HepG2 (cell line): ENCODE results near the gene QRFP. TPM values are rescaled to one million over a fixed set of nuclear protein-coding genes. Genes with fewer than 3 reads are reported as not detected.

Source experiments
- ATAC-seq: fragments of 200-7000 bp; cut with Tn5 transposase; 3 replicates; pipeline ENCODE4 v1.9.1; 2020; ENCODE audit warnings: mild to moderate bottlenecking, moderate library complexity
- BruUV-seq: library from RNA; stranded (reverse); fragments of 400-500 nt; replicated peaks from 2 replicates; lab custom pipeline; 2021; lab: Mats Ljungman, UMichigan
- CTCF ChIA-PET: fragments of 300-600 bp; formaldehyde crosslinking; extraction: SDS; loops from one replicate; lab custom pipeline; 2021; ENCODE audit warnings: low total read pairs, inconsistent platforms, low intra/inter-chr PET ratio; lab: Yijun Ruan, JAX
- POLR2A ChIA-PET: fragments of 350-600 bp; sonication (Branson Sonifier 250); formaldehyde crosslinking; loops from one replicate; lab custom pipeline; 2020; ENCODE audit warnings: antibody characterized with exemption, inconsistent platforms; lab: Yijun Ruan, JAX
- DNase-seq: peaks from one replicate; pipeline ENCODE4 v3.0.0-alpha.2; 2015; ENCODE audit warnings: low spot score
- FAIRE-seq: peaks from 3 replicates; lab custom pipeline; 2011; peaks lifted over from hg19 to GRCh38; lab: Jason Lieb, UNC
- H2AFZ ChIP-seq: one replicate; pipeline ENCODE4 v1.6.1; 2011; ENCODE audit warnings: low read length, inconsistent platforms
- H3K27ac ChIP-seq: fragments of 300-600 bp; 3 replicates; pipeline ENCODE4 v1.8.0; 2011; ENCODE audit warnings: mixed run types, mild to moderate bottlenecking, mixed read lengths, low read length, inconsistent platforms; ENCODE audit not compliant: insufficient read depth; ENCODE audit errors: extremely low read length
- H3K27me3 ChIP-seq, 2 experiments: fragments of 200-600 bp in 1 of 2; 2 replicates in 1 of 2; 3 replicates in 1 of 2; pipeline versions ENCODE4 v1.6.0 to v1.8.0; 2011; ENCODE audit warnings: low read length in 2 of 2, mild to moderate bottlenecking in 2 of 2, moderate library complexity in 2 of 2, inconsistent platforms in 1 of 2; ENCODE audit not compliant: insufficient read depth in 2 of 2, control insufficient read depth in 1 of 2
- H3K36me3 ChIP-seq, 2 experiments: fragments of 200-600 bp in 1 of 2; replicated peaks in 1 of 2; 2 replicates in 1 of 2; 3 replicates in 1 of 2; pipeline versions ENCODE4 v1.5.1 to v1.8.0; 2011; ENCODE audit warnings: low read length in 2 of 2, inconsistent platforms in 1 of 2; ENCODE audit not compliant: insufficient read depth in 2 of 2, control insufficient read depth in 1 of 2
- H3K4me1 ChIP-seq: 2 replicates; pipeline ENCODE4 v1.5.1; 2012; ENCODE audit warnings: low read length, inconsistent platforms; ENCODE audit not compliant: insufficient read depth
- H3K4me2 ChIP-seq: 2 replicates; pipeline ENCODE4 v1.6.0; 2011; ENCODE audit warnings: low read depth, low read length, inconsistent platforms
- H3K4me3 ChIP-seq, 3 experiments: fragments of 200-600 bp in 1 of 3; sonication (generic), shearing (Covaris generic) in 1 of 3; replicated peaks in 1 of 3; 2 replicates each; pipeline ENCODE4 v1.5.1; 2011 to 2016; ENCODE audit warnings: low read length in 3 of 3, inconsistent platforms in 2 of 3, low read depth in 2 of 3, mild to moderate bottlenecking in 2 of 3, control low read depth in 1 of 3, mixed read lengths in 1 of 3; ENCODE audit not compliant: insufficient read depth in 1 of 3
- H3K79me2 ChIP-seq: one replicate; pipeline ENCODE4 v1.6.1; 2011; ENCODE audit warnings: low read length, inconsistent platforms; ENCODE audit not compliant: insufficient read depth
- H3K9ac ChIP-seq: 2 replicates; pipeline ENCODE4 v1.6.0; 2011; ENCODE audit warnings: mild to moderate bottlenecking, low read depth, low read length, inconsistent platforms; ENCODE audit not compliant: insufficient read depth
- H3K9me3 ChIP-seq: 2 replicates; pipeline ENCODE4 v1.5.1; 2012; ENCODE audit warnings: mild to moderate bottlenecking, low read length
- H4K20me1 ChIP-seq: 2 replicates; pipeline ENCODE4 v1.6.0; 2011; ENCODE audit warnings: inconsistent platforms, mild to moderate bottlenecking, low read length, moderate library complexity; ENCODE audit not compliant: insufficient read depth
- CEBPZ ChIP-seq: IDR thresholded peaks from 2 replicates; pipeline ENCODE4 v1.6.1; 2012; ENCODE audit warnings: low read length, improper control_type of control experiment
- GABPB1 ChIP-seq: IDR thresholded peaks from 2 replicates; pipeline ENCODE4 v1.6.1; 2016; ENCODE audit warnings: mild to moderate bottlenecking, missing genetic modification reagents, moderate library complexity, missing compliant biosample characterization
- MTA1 ChIP-seq: sonication (generic); formaldehyde crosslinking; IDR thresholded peaks from 2 replicates; pipeline ENCODE4 v1.4.0; 2020; ENCODE audit warnings: missing genetic modification reagents, mild to moderate bottlenecking, borderline replicate concordance
- NFYC ChIP-seq: IDR thresholded peaks from 2 replicates; pipeline ENCODE4 v1.6.1; 2016; ENCODE audit warnings: missing genetic modification reagents, missing compliant biosample characterization
- NKX3-1 ChIP-seq: sonication (generic); formaldehyde crosslinking; IDR thresholded peaks from 2 replicates; pipeline ENCODE4 v1.5.0; 2020; ENCODE audit warnings: missing genetic modification reagents
- STAG1 ChIP-seq: sonication (generic); formaldehyde crosslinking; IDR thresholded peaks from 2 replicates; pipeline ENCODE4 v1.4.0; 2020; ENCODE audit warnings: missing genetic modification reagents
- ZNF263 ChIP-seq: sonication (generic); formaldehyde crosslinking; IDR thresholded peaks from 2 replicates; pipeline ENCODE4 v1.4.0; 2020; ENCODE audit warnings: missing genetic modification reagents
- ZNF414 ChIP-seq: sonication (generic); formaldehyde crosslinking; IDR thresholded peaks from 2 replicates; pipeline ENCODE4 v1.5.0; 2020; ENCODE audit warnings: missing genetic modification reagents
- ZNF547 ChIP-seq: sonication (generic); formaldehyde crosslinking; IDR thresholded peaks from 2 replicates; pipeline ENCODE4 v1.5.1; 2020; ENCODE audit warnings: mild to moderate bottlenecking, missing genetic modification reagents
- ZNF687 ChIP-seq: sonication (generic); formaldehyde crosslinking; IDR thresholded peaks from 2 replicates; pipeline ENCODE4 v1.5.1; 2020; ENCODE audit warnings: mild to moderate bottlenecking, missing genetic modification reagents, moderate library complexity
- WGBS: methylation state at CpG from one replicate; pipeline ENCODE4 v1.1.6; 2017; ENCODE audit warnings: low lambda C conversion rate; 5-methylcytosine and 5-hydroxymethylcytosine counted together
- in situ Hi-C: cut with HindIII; loops from 2 replicates; pipeline ENCODE4 v1.10.0; 2017; ENCODE audit warnings: low pct_unique_long_range_greater_than_20kb; ENCODE audit not compliant: extremely low pct_ligation_motif_present
- intact Hi-C: fragments of 100-400 bp; cut with micrococcal nuclease; formaldehyde crosslinking; loops from one replicate; pipeline ENCODE4 v1.10.0; 2022; ENCODE audit not compliant: unreplicated experiment
- polyA plus RNA-seq, 8 experiments: library from polyadenylated mRNA; depleted of rRNA in 3 of 8; stranded (reverse) in 7 of 8; unstranded in 1 of 8; fragments of >200 nt; fragmentation: Illumina TruSeq in 4 of 8; extraction: Trizol in 4 of 8; gene quantifications; 2 replicates each; pipeline versions ENCODE4 v1.2.1 to v1.2.3, GENCODE V29; 2011 to 2016; ENCODE audit warnings: low read depth in 4 of 8, missing spikeins in 1 of 8, mixed read lengths in 1 of 8; ENCODE audit not compliant: insufficient read depth in 1 of 8
- total RNA-seq, 5 experiments: library from RNA; depleted of rRNA; stranded (reverse); fragments of >200 nt; fragmentation: Illumina TruSeq; extraction: Trizol; gene quantifications; 2 replicates each; pipeline ENCODE4 v1.2.3, GENCODE V29; 2016; ENCODE audit warnings: low read depth in 1 of 5
- TF ChIP-seq, protein P1 (sequence below): sonication (generic); formaldehyde crosslinking; IDR thresholded peaks from 2 replicates; pipeline ENCODE4 v1.4.0; 2020; ENCODE audit warnings: missing genetic modification reagents

The QRFP gene
- total and polyA plus RNA-seq, 2 of the 13 experiments (the other 11 are each of a cell fraction or from before 2014, with no cell fraction given): not detected

DNA sequence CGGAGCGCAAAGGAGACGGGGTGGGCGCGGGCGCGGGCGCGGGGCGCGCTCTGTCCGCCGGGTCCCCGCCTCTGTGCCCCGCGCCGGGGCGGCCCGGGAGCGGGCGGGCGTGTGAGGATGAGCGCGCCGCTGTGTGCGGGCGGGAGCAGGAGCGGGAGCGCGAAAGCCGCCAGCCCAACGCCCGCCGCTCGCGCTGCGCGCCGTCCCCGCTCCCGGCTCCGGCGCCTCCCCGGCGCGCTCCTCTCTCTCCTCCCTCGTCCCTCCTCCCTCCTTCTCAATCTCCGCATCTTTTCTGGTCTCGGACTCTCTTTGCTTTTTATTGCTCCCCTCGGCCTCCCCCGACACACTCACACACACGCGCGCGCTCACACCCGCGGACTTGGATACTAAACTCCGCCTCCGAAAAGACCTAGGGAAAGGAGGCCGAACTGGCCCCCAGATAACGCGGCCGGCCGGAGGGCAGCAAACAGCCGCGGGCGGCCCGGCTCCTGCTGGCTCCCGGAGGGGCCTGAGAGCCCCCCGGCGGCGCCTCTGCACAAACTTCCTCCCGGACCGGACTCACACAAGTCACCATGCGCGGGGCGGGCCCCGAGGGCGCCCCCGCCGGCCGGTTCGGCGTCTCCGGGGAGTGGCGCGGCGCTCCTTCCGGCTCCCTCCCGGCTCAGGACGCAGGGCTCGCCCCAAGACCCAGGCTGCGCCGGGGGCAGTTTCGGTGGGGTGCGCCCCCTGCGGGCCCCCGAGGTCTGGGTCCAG lies 42.2 kb upstream of the QRFP start, which contains the start of gene FIBCD1:
Gene FIBCD1 (minus strand): TSS at position 596 of the 753 bp plus-strand sequence. CDS start 640 bp downstream, outside the sequence.
- Histone ChIP-seq H2AFZ (no peak within 1 kb of the TSS), H3K4me3 (peak within 1 kb of the TSS; percentile 51 to 68 (median 60); a peak in 5 of 6 replicates), H4K20me1 (peaks cover 13% of the 10 kb centered on the region; the same call in 1 of the 2 replicates), H3K79me2 (no peaks in the 10 kb centered on the region), H3K4me2 (peak within 1 kb of the TSS; percentile 66), H3K27me3 (peaks cover 11 to 90% of the 10 kb centered on the region in 2 experiments), H3K9me3 (no peaks in the 10 kb centered on the region), H3K9ac (no peak within 1 kb of the TSS), H3K4me1 (peaks cover 44% of the 10 kb centered on the region), H3K27ac (no peak within 1 kb of the TSS), H3K36me3 (no peaks in the 10 kb centered on the region)
- in situ Hi-C loops (no loop called here), intact Hi-C loops (no loop called here)
- ATAC-seq: peak; percentile 33
- DNase-seq: no peak
- no peak for FAIRE-seq
- POLR2A ChIA-PET: no interaction called here
- no TSS peak for BruUV-seq
- CTCF ChIA-PET: interaction anchor here (2.1 kb wide), 1 partner anchor 72 kb away, joined by 7 read pairs; no protein-coding TSS in a partner anchor
- under 1% methylated on average over 38 of the region's 98 CpGs for WGBS
- TF ChIP-seq ZNF263 (CRISPR knock-in tag) (peak; percentile 87), NKX3-1 (no peak), CEBPZ (no peak), STAG1 (CRISPR knock-in tag) (0 out of 2 replicates have a peak, but pooled peaks have one; percentile 8), GABPB1 (CRISPR knock-in tag) (peak; percentile 47; the same call in 1 of the 2 replicates), NFYC (CRISPR knock-in tag) (no peak), ZNF687 (CRISPR knock-in tag) (0 out of 2 replicates have a peak, but pooled peaks have one; percentile 22), MTA1 (CRISPR knock-in tag) (0 out of 2 replicates have a peak, but pooled peaks have one; percentile 18), ZNF547 (CRISPR knock-in tag) (no peak), ZNF414 (no peak)
- TF ChIP-seq, protein P1, sequence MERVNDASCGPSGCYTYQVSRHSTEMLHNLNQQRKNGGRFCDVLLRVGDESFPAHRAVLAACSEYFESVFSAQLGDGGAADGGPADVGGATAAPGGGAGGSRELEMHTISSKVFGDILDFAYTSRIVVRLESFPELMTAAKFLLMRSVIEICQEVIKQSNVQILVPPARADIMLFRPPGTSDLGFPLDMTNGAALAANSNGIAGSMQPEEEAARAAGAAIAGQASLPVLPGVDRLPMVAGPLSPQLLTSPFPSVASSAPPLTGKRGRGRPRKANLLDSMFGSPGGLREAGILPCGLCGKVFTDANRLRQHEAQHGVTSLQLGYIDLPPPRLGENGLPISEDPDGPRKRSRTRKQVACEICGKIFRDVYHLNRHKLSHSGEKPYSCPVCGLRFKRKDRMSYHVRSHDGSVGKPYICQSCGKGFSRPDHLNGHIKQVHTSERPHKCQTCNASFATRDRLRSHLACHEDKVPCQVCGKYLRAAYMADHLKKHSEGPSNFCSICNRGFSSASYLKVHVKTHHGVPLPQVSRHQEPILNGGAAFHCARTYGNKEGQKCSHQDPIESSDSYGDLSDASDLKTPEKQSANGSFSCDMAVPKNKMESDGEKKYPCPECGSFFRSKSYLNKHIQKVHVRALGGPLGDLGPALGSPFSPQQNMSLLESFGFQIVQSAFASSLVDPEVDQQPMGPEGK (CRISPR knock-in tag): peak; percentile 61
